ENCODE results near the gene ARHGEF28.

The ARHGEF28 gene

GRCh38 chr5:73702534-73702933 is 76.5 kb downstream of the ARHGEF28 start:
- DNase-seq: no peak

GRCh38 chr5:73702951-73703350 is 77.0 kb downstream of the ARHGEF28 start:
- DNase-seq: no peak

- DNase-seq: no peak
Observed at GRCh38 chr5:73705364-73705763, 79.4 kb downstream of the ARHGEF28 start.

GRCh38 chr5:73706963-73707362 is 81.0 kb downstream of the ARHGEF28 start:
- DNase-seq: no peak

GRCh38 chr5:73709536-73710129 is 83.6 kb downstream of the ARHGEF28 start:
- no peak for DNase-seq

- DNase-seq: no peak
Observed at GRCh38 chr5:73716284-73716808, 90.3 kb downstream of the ARHGEF28 start.

GRCh38 chr5:73718762-73719161 is 92.8 kb downstream of the ARHGEF28 start:
- DNase-seq: no peak

- no peak for DNase-seq
Observed at GRCh38 chr5:73719632-73720031, 93.6 kb downstream of the ARHGEF28 start.

GRCh38 chr5:73722231-73722630 is 96.2 kb downstream of the ARHGEF28 start:
- no peak for DNase-seq

- DNase-seq: no peak
Observed at GRCh38 chr5:73726071-73726470, 100.1 kb downstream of the ARHGEF28 start.

GRCh38 chr5:73726606-73727231 is 100.7 kb downstream of the ARHGEF28 start:
- DNase-seq: no peak

GRCh38 chr5:73727470-73727869 is 101.5 kb downstream of the ARHGEF28 start:
- no peak for DNase-seq

- no peak for DNase-seq
Observed at GRCh38 chr5:73728493-73729273, 102.7 kb downstream of the ARHGEF28 start.

GRCh38 chr5:73729329-73729728 is 103.3 kb downstream of the ARHGEF28 start:
- no peak for DNase-seq

- DNase-seq: no peak
Observed at GRCh38 chr5:73732045-73732444, 106.0 kb downstream of the ARHGEF28 start.

GRCh38 chr5:73733219-73733618 is 107.2 kb downstream of the ARHGEF28 start:
- no peak for DNase-seq

- DNase-seq: no peak
Observed at GRCh38 chr5:73735032-73735734, 109.2 kb downstream of the ARHGEF28 start.

GRCh38 chr5:73739650-73740049 is 113.7 kb downstream of the ARHGEF28 start:
- no peak for DNase-seq

- no peak for DNase-seq
Observed at GRCh38 chr5:73740274-73740790, 114.3 kb downstream of the ARHGEF28 start.

GRCh38 chr5:73743161-73743560 is 117.2 kb downstream of the ARHGEF28 start:
- DNase-seq: no peak

- no peak for DNase-seq
Observed at GRCh38 chr5:73745836-73746235, 119.8 kb downstream of the ARHGEF28 start.

GRCh38 chr5:73746608-73747007 is 120.6 kb downstream of the ARHGEF28 start:
- DNase-seq: no peak

Data from OCI-M1 (cell line).